Measurements from ENCODE around the gene ARHGEF28. TPM values are rescaled to one million over a fixed set of nuclear protein-coding genes. Genes with fewer than 3 reads are reported as not detected.

Gene ARHGEF28
- total and polyA plus RNA-seq, 10 of the 15 experiments (the other 5 are each of a cell fraction or from before 2014, with no cell fraction given) = 0.10 to 0.72 (median 0.22) TPM; not detected in 2

DNA sequence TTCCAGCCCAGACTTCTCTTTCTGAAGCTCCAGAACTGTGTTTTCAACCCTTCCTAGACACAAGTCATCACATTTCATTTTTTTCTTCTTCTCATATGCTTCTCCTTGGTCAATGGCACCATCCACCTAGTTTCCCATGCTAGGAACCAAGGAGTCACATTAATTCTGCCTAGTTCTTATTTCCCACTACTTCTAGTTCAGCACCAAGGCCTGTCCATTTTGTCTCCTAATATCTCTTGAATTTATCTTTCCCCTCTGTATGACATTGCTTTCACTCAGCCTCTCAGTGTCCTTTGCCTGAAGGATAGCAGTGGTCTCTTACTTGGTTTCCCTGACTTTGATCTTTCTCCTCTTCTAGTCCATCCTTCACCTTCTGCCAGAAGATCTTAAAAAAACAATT lies 38.8 kb downstream of the ARHGEF28 start (continued):
- TF ChIP-seq, protein P1, sequence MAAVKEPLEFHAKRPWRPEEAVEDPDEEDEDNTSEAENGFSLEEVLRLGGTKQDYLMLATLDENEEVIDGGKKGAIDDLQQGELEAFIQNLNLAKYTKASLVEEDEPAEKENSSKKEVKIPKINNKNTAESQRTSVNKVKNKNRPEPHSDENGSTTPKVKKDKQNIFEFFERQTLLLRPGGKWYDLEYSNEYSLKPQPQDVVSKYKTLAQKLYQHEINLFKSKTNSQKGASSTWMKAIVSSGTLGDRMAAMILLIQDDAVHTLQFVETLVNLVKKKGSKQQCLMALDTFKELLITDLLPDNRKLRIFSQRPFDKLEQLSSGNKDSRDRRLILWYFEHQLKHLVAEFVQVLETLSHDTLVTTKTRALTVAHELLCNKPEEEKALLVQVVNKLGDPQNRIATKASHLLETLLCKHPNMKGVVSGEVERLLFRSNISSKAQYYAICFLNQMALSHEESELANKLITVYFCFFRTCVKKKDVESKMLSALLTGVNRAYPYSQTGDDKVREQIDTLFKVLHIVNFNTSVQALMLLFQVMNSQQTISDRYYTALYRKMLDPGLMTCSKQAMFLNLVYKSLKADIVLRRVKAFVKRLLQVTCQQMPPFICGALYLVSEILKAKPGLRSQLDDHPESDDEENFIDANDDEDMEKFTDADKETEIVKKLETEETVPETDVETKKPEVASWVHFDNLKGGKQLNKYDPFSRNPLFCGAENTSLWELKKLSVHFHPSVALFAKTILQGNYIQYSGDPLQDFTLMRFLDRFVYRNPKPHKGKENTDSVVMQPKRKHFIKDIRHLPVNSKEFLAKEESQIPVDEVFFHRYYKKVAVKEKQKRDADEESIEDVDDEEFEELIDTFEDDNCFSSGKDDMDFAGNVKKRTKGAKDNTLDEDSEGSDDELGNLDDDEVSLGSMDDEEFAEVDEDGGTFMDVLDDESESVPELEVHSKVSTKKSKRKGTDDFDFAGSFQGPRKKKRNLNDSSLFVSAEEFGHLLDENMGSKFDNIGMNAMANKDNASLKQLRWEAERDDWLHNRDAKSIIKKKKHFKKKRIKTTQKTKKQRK (IDR thresholded peaks at IDR 0.05; ENCODE audit: low read depth, low read length) = no peak
- TF ChIP-seq ASH2L (IDR thresholded peaks at IDR 0.05; ENCODE audit: borderline replicate concordance, low read depth) (no peak), CREB1 (IDR thresholded peaks at IDR 0.05; ENCODE audit: low read depth) (no peak), MEF2B (IDR thresholded peaks at IDR 0.05; ENCODE audit: partially characterized antibody, poor library complexity, severe bottlenecking) (no peak), NFYB (IDR thresholded peaks at IDR 0.05; ENCODE audit: insufficient read depth, low read depth, low read length) (no peak), TCF3 (IDR thresholded peaks at IDR 0.05; ENCODE audit: borderline replicate concordance, insufficient read depth, low read depth, low read length) (no peak), EP300 (IDR thresholded peaks at IDR 0.05; ENCODE audit: borderline replicate concordance in 1 of 2, control insufficient read depth in 1 of 2, low read depth in 2 of 2, low read length in 2 of 2) (no peak; a peak in 1 of 4 replicates)
- TF ChIP-seq, protein P2, sequence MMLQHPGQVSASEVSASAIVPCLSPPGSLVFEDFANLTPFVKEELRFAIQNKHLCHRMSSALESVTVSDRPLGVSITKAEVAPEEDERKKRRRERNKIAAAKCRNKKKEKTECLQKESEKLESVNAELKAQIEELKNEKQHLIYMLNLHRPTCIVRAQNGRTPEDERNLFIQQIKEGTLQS (IDR thresholded peaks at IDR 0.05; ENCODE audit: borderline replicate concordance, extremely low read depth, low read depth, low read length) = no peak

All from GM12878 (cell line).